Measurements from ENCODE around the gene CBLB. TPM values are rescaled to one million over a fixed set of nuclear protein-coding genes. Genes with fewer than 3 reads are reported as not detected.
"Not testable (repeated sequence)": the region's sequence is repeated elsewhere in the genome, so short reads cannot be mapped to it uniquely, and the experiment has no call there.

The CBLB gene
- total RNA-seq, 1 experiment from 2014 or later, result 6.0 TPM

- DNase-seq (ENCODE audit: low read depth), result no peak
Measured at GRCh38 chr3:105755121-105755886, 113.5 kb downstream of the CBLB start.

- DNase-seq (ENCODE audit: low read depth), result peak; percentile 57
Measured at GRCh38 chr3:105752791-105753415, 115.9 kb downstream of the CBLB start.

- DNase-seq (ENCODE audit: low read depth), result no peak
Measured at GRCh38 chr3:105747696-105748095, 121.1 kb downstream of the CBLB start.

- DNase-seq (ENCODE audit: low read depth), result peak; percentile 50
Measured at GRCh38 chr3:105747060-105747541, 121.7 kb downstream of the CBLB start.

- no peak for DNase-seq (ENCODE audit: low read depth)
Measured at GRCh38 chr3:105746231-105746996, 122.4 kb downstream of the CBLB start.

GRCh38 chr3:105745046-105745445 is 123.8 kb downstream of the CBLB start:
- no peak for DNase-seq (ENCODE audit: low read depth)

- DNase-seq (ENCODE audit: low read depth), result no peak
Measured at GRCh38 chr3:105744202-105744601, 124.6 kb downstream of the CBLB start.

GRCh38 chr3:105733356-105733755 is 135.5 kb downstream of the CBLB start:
- no peak for DNase-seq (ENCODE audit: low read depth)

GRCh38 chr3:105731686-105732085 is 137.1 kb downstream of the CBLB start:
- no peak for DNase-seq (ENCODE audit: low read depth)

- no peak for DNase-seq (ENCODE audit: low read depth)
Measured at GRCh38 chr3:105730801-105731354, 137.9 kb downstream of the CBLB start.

- no peak for DNase-seq (ENCODE audit: low read depth)
Measured at GRCh38 chr3:105729667-105730066, 139.1 kb downstream of the CBLB start.

- DNase-seq (ENCODE audit: low read depth), result no peak
Measured at GRCh38 chr3:105728771-105729312, 140.0 kb downstream of the CBLB start.

- not testable (repeated sequence) for DNase-seq (ENCODE audit: low read depth)
Measured at GRCh38 chr3:105727036-105727435, 141.8 kb downstream of the CBLB start.

- no peak for DNase-seq (ENCODE audit: low read depth)
Measured at GRCh38 chr3:105722943-105723556, 145.8 kb downstream of the CBLB start.

GRCh38 chr3:105719791-105720190 is 149.0 kb downstream of the CBLB start:
- no peak for DNase-seq (ENCODE audit: low read depth)

GRCh38 chr3:105715372-105715771 is 153.4 kb downstream of the CBLB start:
- peak; percentile 77 for DNase-seq (ENCODE audit: low read depth)

- DNase-seq (ENCODE audit: low read depth), result no peak
Measured at GRCh38 chr3:105714453-105714852, 154.4 kb downstream of the CBLB start.

- no peak for DNase-seq (ENCODE audit: low read depth)
Measured at GRCh38 chr3:105708980-105709379, 159.8 kb downstream of the CBLB start.

GRCh38 chr3:105707009-105707408 is 161.8 kb downstream of the CBLB start:
- no peak for DNase-seq (ENCODE audit: low read depth)

GRCh38 chr3:105704726-105705410 is 163.9 kb downstream of the CBLB start:
- no peak for DNase-seq (ENCODE audit: low read depth)

- DNase-seq (ENCODE audit: low read depth), result no peak
Measured at GRCh38 chr3:105700575-105700974, 168.2 kb downstream of the CBLB start.

Measured in RPMI7951 (cell line).